ENCODE data around the gene IDH1.
A peak's percentile ranks its signal among the peaks of the same experiment; 100 is the strongest.
"Not testable (repeated sequence)": the region's sequence is repeated elsewhere in the genome, so short reads cannot be mapped to it uniquely, and the experiment has no call there.

The IDH1 gene

DNA sequence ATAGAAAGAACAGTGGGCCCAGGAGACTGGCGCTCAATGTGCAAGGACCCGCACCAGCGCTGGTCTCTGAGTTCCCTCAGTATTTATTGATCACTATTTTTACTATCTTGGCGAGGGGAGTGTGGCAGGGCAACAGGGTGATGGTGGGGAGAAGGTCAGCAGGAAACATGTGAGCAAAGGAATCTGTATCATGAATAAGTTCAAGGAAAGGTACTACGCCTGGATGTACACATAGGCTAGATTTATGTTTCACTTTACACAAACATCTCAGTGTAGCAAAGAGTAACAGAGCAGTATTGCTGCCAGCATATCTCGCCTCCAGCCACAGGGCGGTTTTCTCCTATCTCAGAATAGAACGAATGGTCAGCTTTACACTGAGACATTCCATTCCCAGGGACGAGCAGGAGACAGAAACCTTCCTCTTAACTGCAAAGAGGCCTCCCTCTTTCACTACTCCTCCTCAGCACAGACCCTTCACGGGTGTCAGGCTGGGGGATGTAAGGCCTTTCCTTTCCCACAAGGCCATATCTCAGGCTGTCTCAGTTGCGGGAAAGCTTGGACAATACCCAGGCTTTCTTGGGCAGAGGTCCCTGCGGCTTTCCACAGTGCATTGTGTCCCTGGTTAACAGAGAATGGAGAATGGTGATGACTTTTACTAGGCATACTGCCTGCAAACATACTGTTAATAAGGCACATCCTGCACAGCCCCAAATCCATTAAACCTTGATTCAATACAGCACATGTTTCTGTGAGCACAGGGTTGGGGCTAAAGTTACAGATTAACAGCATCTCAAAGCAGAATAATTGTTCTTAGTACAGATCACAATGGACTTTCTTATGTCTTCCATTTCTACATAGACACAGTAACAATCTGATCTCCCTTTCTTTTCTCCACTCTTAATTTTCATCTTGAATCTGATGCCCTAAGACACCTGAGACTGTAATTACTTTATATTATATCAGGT, 2.3 kb upstream of the IDH1 start:
- DNase-seq (ENCODE audit: low read depth), result not testable (repeated sequence)

DNA sequence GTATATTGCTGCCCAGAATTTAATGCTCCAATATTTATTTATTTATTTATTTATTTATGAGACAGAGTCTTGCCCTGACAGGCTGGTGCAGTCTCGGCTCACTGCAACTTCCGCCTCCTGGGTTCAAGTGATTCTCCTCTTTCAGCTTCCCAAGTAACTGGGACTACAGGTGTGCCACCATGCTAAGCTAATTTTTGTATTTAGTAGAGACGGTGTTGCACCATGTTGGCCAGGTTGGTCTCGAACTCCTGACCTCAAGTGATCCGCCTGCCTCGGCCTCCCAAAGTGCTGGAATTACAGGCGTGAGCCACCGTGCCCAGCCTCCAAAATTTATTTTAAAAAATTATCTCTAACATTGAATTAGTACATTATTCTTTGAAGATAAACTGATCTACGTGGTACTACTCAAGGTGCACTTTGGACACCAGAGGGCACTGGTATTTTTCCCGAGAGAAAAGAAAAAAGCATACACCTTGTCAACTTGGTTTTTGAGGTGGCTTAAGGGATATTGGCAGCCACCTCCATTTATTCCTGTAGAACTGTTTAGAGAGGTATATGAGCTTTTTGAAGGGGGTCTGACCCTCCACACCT, 1.4 kb upstream of the IDH1 start:
- no peak for DNase-seq (ENCODE audit: low read depth)

DNA sequence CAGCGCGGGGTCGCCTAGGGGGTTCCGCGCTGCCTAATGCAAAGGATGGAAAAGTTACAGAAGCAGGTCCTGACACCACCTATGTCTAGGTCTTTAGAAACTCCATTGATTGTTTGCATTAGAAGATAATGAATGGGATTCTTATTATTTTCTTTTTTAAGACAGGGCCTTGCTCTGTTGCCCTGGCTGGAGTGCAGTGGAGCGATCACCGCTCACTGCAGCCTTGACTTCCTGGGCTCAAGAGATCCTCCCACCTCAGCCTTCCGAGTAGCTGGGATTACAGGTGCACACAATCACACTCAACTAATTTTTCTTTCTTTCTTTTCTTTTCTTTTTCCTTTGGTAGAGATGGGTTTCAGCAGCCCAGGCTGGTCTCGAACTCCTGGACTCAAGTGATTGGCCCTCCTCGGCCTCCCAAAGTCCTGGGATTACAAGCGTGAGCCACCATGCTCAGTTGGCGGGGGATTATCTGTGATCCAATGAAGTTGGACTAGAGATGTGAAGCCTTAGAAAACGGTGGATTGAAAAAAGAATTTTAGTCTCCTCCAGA, 761 bp upstream of the IDH1 start:
- no peak for DNase-seq (ENCODE audit: low read depth)

DNA sequence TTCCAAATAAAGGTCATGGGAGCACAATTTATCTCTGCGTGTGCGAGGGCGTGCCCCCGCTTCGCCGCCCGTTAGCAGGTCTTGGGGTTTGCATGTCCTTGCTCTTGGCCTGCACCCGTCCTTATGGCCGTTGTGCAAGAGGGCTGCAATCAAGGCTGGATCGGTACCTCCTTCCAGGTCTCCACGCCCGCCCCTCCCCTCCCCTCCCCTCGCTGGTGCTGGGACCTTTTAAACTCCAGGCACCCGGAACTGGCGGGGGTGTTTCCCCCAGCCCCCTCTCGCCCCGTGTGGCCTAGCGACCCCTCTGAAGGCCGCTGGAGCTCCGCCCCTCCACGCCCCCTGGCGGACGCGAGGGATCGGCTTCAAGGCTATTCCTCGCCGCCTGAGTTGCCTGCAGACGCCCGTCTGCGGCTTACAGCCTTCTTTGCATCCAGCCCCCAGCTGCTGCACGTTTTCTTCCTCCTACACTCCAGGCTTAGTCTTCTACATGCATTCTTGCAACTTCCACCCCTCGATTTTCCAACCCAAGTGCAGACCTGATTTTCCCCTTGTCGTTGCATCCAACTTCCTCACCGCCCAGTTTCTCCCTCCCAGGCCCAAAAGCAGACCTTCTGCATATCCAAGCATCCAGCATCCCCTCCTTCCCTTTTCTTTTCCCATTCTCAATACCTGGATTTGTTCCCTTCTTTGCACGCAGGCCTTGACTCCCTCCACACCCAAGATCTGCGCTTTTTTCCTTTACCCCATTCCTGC, 577 bp downstream of the IDH1 start:
- DNase-seq (ENCODE audit: low read depth), result peak; percentile 59

DNA sequence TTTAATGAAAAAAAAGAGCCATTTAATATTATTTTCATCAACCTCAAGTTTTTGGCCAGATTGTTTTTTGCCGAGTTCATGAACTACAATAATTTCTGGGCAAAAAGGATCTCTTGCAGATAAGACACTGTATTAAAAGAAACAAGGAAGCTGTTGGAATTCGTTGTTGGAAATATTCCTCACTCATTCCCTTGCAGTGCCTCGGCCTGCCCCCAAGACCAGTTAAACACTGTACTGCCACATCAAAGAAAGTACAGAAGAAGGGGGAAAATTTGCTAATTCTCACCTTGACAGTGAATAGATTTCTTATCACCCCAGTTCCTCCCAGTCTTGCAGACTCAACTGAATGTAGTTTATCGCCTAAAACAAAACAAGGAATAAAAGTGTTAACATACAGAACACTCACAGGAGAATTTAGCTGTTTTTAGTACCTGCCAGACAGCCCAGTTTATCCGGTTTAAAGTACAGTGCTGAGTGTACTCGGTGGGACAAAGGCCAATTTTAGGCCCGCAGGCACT, 1.2 kb downstream of the IDH1 start:
- DNase-seq (ENCODE audit: low read depth), result no peak

DNA sequence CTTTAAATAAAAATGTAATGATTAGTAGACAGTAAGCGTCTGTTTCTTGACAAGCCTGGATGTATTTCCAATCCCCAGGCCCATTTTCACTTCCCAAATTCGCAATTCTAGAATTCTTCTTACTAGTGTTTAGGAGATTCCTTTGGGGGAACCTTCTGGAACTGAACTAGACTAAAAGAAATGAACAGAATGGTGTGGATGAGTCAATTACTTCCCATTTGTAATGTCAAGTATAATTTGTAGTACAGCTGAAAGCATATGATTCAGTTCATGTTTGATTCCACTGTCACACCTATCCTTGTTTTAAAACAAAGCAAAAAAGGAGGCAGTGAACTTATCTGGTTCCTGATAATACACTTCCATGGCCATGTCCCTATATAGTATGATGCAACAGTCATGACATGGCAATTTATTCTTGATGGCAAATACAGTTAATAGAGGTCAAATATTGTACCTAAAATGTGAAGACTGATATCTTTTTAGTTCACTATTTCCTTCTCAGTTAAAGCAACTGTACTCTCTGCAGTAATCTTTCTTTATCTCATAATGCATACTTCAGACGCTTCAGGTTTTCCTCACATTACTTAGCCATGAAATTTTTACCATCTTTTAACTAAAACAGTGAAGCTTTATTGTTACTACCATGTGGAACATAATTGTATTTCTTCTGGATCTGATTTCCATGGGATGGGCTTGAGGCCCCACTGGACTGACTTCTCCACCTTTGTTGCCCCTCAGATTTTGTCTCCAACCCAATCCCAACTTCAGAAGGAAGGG, 2.0 kb downstream of the IDH1 start:
- no peak for DNase-seq (ENCODE audit: low read depth)

DNA sequence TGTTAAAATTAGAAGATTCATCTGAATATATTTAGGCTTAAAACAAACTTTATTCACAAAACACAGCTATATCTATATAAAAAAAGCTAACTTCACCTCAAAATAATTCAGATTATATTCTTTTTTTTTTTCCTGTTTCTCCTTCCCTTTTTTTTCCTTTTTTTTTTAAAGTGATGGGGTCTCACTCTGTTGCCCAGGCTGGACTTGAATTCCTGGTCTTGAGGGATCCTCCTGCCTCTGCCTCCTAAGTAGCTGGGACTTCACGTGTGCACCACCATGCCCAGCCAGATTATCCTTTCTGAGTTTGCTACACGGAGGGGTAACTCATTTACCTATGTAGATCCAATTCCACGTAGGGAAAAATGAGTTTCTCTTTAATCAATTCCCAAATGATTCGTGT, 3.8 kb downstream of the IDH1 start:
- DNase-seq (ENCODE audit: low read depth), result no peak

DNA sequence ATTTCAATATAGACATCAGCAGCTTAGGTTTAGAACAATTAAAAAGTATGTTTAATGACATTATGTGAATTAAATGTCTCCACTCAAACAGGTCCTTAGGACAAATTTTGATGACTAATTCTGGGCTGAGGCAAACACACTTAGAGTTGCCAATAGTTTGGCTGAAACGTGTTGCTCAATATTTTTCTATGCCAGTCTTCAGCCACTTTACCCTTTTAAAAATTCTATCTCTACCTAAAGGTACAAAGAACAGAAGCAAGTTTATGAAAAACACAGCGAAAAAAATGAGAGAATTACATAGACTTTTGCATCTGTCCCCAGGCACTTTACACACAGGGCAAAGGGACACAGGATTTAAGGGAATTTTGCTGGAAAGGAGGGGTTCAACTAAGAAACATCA, 4.5 kb downstream of the IDH1 start:
- DNase-seq (ENCODE audit: low read depth), result no peak

DNA sequence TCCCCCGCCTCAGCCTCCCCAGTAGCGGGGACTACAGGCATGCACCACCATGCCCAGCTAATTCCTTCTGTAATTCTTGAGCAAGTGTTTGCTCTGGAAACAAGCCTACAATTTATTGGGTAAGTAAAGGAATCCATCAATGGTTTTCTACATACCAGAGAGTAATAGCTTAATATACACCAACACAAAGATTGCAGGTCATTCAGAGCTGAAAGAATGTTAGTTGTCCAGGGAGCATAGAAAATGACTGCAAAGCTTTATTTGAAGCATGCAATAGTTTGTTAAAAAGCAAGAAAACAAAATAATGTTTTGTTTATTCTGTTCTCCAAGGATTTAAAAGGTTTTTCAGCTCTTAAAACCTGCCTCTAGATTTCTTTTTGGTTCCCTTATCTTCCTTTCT, 5.6 kb downstream of the IDH1 start:
- no peak for DNase-seq (ENCODE audit: low read depth)

DNA sequence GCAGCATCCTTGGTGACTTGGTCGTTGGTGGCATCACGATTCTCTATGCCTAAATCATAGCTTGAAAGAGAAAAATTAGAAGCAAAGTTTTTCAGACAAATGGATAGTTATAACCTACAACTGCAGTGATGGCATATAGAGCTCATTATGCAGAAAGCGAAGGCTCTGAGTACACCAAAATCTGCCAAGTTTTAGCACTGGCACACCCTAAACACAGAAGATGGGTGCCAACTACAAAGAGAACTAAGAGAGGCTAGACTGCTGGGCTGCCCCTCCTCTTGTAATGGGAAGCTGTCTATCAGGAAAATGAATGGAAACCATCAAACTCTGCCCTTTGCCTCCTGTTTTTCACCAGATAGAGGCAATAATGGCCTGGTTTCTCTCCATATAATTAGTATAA, 6.3 kb downstream of the IDH1 start:
- DNase-seq (ENCODE audit: low read depth), result no peak

DNA sequence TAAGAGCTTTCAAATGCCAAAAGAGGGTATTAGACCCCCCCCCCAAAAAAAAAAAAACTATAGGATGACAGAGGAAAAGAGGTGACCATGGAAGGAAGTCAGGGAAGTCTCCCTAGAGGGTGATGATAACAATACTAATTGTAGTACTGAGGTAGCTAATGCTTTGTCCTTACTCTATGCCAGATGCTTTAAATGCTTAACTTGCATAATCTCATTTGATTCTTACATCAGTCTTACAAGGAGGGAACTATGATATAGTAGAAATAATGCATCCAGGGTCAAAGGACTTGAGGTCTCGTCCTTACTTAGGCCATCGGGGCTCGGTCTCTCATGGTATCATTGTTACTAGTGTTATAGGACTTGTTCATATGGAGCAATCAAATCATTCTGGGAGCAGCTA, 9.1 kb downstream of the IDH1 start:
- DNase-seq (ENCODE audit: low read depth), result no peak

DNA sequence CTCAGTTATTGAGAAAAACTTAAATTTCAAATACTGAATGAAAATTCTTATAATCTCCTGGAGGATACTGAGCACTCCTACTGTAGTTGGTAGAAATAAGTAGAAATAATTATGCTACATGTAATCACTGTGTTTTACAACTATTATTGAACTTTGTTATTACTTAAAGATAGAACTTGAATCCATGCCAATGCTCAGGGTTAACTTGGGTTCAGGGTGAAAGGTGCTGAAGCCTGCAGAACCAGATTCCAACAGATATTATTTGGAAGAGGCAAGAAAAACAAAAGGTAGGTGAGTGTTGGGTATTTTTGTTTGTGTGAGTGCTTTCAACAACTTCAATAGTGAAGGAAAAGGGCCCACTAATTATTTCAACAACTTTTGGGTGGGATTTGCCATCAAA, 10.4 kb downstream of the IDH1 start:
- DNase-seq (ENCODE audit: low read depth), result no peak

DNA sequence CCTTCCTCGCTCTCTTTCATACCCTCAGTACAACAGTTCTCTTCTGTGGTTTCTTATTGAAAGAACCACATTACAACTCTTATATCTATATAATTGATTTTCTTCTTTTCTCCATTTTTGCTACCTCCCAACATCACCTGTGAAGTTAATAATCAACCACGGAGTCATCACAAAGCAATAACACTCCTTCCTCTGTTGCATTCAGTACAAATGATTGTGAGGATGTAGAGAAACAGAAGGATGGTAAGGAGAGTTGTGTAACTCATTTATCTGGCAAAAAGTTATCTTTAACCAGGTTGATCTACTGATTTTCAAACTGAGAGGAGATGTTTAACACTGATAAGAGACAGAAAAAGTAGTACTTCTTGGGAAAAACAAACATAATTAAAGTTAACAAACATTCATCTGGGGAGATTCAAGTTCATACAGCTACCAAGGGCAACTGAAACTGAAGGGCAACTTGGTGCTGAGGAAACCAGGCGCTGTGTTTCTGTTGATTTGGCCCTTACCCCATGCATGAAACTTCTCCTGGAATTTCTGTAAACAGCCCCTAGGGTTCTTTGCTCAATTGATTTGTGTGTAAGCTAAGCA, 14.2 kb downstream of the IDH1 start:
- DNase-seq (ENCODE audit: low read depth), result no peak

DNA sequence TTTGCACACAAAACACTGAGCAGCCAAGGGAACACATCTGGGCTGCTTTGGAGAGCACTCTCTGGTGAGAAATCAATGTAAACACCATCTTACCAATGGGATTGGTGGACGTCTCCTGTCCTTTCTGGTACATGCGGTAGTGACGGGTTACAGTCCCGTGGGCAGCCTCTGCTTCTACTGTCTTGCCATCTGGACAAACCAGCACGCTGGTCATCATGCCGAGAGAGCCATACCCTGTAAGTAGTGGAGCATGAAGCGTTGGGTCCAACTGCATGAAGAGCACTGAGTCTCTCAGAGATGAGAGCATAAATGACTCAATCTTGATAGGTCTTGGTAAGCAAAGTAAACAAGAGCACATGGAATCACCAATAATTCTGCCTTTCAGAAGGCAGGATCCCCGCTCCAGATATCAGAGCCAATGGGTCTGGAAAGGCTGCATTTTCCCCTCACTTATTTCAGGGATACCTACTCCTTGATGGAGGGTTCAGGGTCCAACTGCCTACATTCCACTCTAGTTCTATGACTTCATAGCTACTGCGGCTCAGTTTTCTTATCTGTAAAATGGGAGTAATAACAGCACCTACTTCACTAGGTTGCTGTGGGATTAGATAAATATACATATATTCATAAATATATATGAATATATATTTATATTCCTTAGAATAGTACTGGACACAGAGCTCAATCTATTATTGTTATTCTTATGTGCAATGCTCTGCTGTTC, 14.9 kb downstream of the IDH1 start:
- no peak for DNase-seq (ENCODE audit: low read depth)

DNA sequence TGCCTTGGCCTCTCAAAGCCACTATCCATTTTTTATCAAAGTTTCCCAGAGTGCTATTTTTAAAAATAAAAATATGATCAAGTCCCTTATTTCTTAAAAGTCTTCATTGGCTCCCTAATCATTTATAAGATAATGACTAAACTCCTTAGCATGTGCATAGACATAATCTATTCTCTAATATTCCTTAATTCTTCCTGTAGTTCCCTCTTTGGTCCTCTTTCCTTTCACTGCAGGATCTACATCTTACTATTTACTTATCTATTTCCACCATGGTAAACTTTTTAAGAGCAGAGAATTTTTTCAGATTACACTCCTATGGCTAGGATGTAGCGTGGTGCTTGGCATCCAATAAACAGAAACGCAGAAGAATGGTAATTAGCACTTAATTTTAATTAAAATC, 19.0 kb downstream of the IDH1 start:
- DNase-seq (ENCODE audit: low read depth), result no peak

DNA sequence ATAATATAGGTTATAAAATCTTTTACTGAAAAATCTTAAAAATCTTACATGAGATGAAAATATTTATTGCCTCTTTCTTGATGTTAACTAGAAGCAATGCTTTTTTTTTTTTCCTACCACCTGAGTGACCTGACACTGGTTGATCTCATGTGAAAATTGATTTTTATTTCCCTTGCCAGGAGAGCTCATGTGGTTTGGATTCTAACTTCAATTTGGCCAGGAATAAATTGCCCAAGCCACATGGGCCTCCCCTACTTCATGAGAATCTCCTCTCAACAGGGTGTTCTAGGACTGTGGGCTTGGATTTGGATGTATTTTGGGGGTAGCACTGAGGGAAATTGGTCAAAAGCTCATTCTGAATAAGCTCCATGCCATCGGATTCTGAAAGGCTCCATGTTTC, 20.1 kb downstream of the IDH1 start:
- DNase-seq (ENCODE audit: low read depth), result no peak

DNA sequence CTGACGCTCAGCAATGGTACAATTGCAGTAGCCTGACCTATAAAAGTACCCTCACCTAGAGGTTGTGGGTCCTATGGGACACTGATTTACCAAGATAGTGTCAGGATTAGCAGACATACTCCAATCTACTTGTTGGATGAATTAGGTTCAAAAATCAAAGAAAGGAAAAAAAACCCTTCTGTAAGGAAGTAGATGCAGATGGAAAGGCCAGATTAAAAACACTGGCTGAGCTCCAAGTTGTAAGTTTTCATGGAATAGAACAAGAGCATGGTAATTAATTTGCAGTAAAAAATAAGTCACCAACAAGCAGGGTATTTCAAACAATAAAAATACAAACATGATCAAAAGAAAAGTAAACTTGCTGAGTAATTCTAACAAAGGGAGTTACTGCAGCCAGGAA, 26.4 kb downstream of the IDH1 start:
- no peak for DNase-seq (ENCODE audit: low read depth)

DNA sequence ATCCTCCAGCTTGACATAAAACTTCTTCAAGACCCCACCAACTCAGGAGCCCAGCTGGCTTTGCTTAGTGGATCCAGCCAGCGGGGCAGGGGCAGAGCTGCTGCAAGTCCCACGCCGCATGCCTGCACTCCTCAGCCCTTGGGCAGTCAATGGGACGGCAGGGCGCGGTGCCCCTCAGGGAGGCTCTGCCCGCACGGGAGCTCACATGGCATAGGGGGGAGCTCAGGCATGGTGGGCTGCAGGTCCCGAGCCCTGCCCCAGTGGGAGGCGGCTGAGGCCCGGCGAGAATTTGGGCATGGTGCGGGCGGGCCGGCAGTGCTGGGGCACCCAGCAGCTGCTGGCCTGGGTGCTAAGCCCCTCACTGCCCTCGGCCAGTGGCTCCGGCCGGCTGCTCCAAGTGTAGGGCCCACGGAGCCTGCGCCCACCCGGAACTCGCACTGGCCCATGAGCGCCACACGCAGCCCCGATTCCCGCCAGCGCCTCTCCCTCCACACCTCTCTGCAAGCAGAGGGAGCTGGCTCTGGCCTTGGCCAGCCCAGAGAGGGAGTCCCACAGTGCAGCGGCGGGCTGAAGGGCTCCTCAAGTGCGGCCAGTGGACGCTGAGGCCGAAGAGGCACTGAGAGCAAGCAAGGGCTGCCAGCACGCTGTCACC, 27.2 kb downstream of the IDH1 start:
- DNase-seq (ENCODE audit: low read depth), result no peak

DNA sequence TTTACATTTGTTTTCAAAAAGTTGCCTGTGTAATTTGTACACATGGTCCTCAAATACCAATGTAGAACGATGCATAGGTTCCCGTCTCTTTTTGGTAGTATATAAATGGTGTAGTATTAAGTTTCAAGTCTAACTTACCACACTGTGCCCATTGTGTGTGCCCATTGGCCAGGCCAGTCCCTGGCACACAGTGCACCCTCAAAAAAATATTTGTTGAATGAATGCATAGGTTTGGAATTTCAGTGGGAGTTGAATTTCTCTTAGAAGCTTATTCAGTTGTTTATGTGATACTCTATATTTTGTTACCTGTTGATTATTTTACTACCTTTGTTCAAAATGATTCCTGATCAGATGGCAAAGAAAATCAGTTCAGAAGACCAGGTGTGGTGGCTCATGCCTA, 30.1 kb downstream of the IDH1 start:
- no peak for DNase-seq (ENCODE audit: low read depth)

DNA sequence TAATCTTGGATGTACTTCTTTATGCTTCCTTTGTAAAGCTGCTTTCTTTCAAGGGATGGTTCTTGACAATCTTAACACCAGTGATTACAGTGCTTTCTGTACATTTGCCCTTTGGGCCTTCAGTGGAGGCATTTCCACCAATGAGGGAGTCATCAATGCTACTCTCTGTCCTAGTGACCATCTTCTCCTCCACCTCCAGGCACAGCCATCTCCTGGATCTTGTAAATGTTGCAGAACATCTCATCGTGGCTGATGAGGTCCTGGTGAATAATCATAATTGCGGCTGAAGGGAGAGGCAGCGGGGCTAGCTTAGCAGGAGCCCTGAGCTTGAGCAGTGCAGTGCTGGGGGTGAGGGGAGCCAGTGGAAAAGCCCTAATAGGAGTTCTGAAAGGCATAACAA, 32.5 kb downstream of the IDH1 start:
- DNase-seq (ENCODE audit: low read depth), result no peak
